ENCODE data around the gene SMAD7. TPM values are rescaled to one million over a fixed set of nuclear protein-coding genes. Genes with fewer than 3 reads are reported as not detected.

Gene SMAD7
- polyA plus RNA-seq, 5 donors = 44.9 to 68.8 (median 66.3) TPM

- no peak for DNase-seq
Observed at GRCh38 chr18:48920408-48921038, 30.2 kb downstream of the SMAD7 start.

DNA sequence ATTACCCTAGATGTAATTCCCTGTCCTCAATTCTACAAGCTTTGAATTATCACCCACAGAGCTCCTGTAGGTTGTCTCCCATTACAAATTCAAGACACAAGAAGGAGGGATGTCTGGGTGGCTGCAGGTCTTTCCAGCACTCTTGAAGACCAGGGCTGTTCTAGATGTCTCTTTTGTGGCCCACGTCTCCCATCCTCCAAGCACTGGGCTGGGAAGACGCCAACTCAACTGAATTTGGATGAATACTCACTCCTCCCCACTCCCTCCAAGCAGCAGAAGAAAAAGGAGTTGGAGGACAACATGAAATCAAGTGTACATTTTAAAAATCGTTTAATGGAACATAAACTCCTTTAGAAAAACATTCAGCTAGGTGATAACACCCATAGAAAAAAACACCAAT lies 31.2 kb downstream of the SMAD7 start:
- no peak for DNase-seq

- DNase-seq = no peak
Observed at GRCh38 chr18:48918660-48919456, 31.9 kb downstream of the SMAD7 start.

DNA sequence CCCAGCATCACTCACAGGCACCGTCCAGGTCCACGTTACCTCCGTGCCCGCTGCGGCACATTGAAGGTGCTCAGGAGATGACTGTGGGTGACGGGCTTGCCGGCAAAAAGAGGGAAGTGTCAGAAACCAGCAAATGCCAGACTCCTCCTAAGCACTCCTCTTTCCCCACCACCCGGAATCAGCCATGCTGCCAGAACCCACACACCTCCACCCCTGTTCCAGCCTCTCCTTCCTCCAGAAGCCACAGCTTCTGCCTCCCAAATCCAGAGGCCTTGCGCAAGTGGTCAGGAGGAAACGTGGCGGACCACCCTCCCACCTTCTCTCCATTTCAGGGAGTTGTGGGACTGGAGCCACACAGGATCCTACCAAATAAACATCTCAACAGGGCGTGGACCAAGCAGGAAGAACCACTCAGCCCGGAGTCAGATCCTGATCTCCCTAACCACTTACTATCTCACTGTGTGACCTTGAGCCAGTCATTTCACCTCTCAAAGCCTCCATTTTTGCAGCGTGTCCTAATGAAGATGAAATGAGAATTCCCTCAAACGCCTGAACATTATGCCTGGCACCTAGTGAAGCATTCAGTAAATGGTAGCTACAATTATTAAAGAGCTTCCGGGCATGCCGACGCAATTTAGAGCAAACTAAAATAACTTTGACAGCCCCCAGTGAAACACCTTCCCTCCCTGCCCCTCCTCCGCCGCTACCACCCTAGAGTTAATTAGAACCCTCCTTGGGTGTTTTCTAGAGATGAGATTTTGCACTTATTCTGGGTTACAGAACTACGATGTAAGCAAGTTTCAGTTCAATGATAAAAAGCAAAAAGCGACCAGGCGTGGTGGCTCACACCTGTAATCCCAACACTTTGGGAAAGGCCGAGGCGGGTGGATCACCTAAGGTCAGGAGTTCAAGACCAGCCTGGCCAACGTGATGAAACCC lies 32.9 kb downstream of the SMAD7 start:
- DNase-seq = no peak

GRCh38 chr18:48915626-48916425 lies 34.9 kb downstream of the SMAD7 start:
- no peak for DNase-seq

- DNase-seq = peak; percentile 57 to 64
Observed at GRCh38 chr18:48914581-48915251, 36.0 kb downstream of the SMAD7 start.

DNA sequence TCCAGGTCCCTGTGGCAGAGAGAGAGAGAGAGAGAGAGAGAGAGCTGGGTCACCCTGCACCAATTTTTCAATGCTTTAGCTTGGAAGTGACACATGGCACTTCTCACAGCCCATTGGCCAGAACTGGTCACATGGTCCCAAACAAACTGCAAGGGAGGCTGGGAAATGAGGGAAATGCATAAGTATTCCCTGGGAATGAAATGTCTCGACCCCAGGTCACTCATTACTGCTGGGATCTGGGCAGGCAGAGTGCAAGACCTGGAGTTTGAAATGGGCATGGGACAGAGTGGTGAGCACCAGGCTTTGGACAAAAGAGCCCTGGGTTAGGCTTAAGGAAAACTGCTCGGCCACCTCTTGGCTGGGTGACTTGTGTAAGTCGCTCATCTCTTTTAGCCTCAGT lies 37.0 kb downstream of the SMAD7 start:
- DNase-seq = no peak

DNA sequence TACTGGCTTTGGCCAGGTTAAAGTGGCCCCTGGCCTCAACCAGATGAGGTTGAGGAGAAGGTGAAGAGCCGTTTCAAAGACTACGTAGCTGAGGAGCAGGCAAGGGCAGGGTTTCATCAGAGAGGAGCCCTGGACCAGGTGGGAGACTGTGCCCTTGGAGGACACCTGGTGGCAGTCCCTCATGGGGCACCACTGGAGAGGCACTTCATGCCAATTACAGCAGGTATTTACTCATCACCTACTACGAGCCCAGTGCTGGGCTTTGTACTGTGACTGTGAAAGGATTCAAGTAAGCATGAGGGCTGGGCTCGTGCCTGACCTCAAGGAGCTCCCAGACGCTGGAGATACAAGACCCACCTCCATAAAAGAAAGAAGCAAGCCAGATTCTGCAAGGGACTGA lies 37.6 kb downstream of the SMAD7 start:
- DNase-seq = no peak

DNA sequence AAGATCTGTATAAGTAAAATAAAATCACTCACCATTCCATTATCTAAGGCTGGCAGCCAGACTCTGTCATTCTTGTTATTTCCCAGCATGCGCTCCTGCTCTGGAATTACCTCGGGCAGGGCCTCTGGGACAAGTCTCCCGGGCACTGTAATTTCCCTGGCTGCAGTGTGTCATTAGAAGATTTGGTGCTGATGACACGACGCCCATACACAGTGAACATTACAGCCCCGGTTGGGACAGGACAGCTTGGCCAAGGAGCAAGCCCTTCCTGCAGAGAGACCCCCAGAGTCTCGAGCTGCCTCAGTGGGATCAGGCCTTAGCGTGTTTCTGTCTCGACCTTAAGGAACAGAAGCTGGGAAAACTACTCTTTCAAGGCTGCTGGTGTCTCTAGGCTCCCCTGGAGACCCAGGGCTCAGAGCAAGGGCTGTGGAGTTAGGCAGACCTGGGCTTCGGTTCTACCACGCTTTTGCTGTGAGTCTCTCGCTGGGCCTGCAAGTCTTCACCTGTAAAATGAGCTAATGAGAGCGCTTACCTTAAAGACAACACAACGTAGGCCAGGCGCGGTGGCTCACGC lies 39.7 kb downstream of the SMAD7 start:
- DNase-seq = no peak

GRCh38 chr18:48909721-48910120 lies 41.0 kb downstream of the SMAD7 start:
- no peak for DNase-seq

DNA sequence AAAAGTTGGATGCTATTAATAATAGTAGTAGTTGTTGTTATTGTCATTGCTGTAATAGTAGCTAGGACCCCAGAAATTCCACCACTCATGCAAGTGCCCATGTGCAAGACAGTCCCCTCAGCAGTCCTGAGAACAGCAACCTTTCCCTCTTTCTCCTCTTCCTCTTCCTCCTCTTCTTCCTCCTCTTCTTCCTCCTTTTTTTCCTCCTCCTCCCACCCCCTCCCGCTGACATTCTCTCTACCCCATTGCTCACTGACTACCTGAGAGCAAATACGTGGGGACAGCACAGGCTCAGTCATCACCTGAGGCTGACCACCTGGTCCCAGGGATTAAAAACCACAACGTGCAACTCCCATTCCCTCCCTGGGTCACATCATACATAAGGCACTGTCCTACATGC lies 41.8 kb downstream of the SMAD7 start:
- no peak for DNase-seq

DNA sequence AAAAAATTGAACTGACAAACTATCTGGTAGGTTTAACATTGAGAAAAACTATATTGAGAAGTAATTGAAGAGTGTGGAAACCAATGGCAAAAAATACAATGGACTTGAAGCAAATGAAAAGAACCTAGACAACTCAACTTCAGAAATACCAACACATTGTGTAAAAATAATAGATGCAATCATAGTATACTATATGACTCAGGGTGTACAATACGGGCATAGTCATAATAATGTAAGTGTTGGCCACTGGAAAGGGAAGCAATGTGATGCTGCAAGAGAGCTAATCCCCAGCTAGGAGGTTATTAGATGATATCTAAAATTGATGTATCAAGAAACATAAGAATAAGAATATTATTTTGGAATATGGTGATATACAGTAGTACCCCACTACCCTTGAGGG lies 45.3 kb downstream of the SMAD7 start:
- no peak for DNase-seq

GRCh38 chr18:48904847-48905394 lies 45.8 kb downstream of the SMAD7 start:
- no peak for DNase-seq

GRCh38 chr18:48904091-48904490 lies 46.7 kb downstream of the SMAD7 start:
- DNase-seq = no peak

DNA sequence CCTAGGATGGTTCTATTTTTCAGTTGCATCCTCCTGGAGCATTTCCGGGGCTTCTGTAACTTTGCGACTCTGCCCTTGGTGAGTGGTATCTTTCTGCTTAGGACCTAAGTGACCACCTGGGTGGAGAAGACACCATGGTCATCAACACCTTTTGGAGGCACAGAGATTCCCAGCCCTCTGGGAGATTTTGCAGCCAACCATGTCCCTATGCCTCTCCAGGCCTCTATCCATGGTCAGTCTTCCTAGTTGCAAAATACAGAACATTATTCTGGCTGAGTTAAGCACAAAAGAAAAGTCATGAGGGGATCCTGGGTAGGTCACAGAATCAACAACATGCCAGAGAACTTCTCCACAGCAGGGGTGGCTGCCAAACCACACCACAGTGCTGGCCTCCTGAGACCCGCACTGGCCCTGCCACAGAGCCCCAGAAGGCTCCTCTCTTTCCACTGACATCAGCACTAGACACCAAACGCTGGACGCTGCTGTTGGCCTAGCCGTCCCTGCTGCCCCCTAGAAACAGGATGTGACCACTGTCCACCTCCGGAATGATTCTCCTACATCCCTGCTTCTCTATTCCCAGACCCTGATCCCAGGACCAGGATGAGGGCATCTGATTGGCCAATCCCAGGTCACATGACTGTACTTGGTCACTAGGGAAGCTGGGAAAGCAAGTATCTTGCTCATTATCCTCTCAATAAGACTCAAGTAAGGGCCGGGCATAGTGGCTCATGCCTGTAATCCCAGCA lies 47.7 kb downstream of the SMAD7 start:
- DNase-seq = no peak

DNA sequence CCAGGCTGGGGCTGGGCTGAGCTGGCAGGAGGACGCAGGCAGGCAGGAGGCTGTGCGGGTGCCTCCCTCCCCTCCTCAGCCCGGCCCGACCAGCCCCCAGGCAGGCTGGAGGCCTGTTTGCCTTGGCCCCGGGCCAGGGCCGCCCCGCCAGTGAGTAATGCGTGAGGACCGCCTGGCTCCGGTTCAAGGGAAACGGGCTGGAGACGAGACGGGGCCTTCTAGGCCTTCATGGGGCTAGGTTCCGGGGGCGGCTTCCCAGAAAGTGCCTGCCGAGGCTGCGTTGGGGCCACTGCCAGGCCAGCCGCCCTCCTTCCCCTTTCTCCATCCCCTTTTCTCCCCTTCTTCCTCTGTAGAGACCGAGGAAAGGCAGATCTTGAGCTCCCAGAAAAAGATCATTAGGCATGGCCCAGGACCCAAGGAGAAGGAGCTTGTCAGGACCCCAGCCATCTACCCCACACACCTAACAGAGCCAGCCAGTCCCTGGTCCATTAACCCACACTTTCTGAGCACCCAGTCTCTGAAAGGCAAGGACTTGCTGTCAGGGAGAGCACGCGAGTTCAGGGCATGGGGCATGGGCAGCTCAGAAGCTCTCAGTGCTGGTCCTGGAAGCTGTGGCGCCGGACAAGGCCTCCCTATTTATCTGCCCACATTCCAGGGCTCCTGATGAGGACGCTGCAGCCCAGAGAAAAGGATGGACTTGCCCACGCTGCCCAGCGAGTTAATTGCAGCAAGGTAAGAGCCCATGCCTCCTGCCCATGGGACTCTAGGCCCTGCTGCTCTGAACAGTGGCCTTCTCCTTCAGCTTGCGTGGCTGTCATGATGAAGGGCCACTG lies 48.5 kb downstream of the SMAD7 start:
- peak; percentile 89 for DNase-seq

- no peak for DNase-seq
Observed at GRCh38 chr18:48901145-48902022, 49.4 kb downstream of the SMAD7 start.

GRCh38 chr18:48900469-48900868 lies 50.3 kb downstream of the SMAD7 start:
- DNase-seq = no peak

Measured in right lung (tissue), 5 donors.